ENCODE measurements around the gene IDH1. TPM values are rescaled to one million over a fixed set of nuclear protein-coding genes. Genes with fewer than 3 reads are reported as not detected.

IDH1 gene
- total and polyA plus RNA-seq, 2 of the 8 experiments (the other 6 are each of a cell fraction or from before 2014, with no cell fraction given), result 174 to 398 TPM

GRCh38 chr2:208254871-208255556 lies at the start of gene IDH1 (continued):
- TF ChIP-seq CTBP2 (IDR thresholded peaks at IDR 0.05; ENCODE audit: borderline replicate concordance, insufficient read depth, insufficient read length, low read length), result no peak
- no peak for TF ChIP-seq EP300 (IDR thresholded peaks at IDR 0.05; ENCODE audit: borderline replicate concordance in 1 of 2, low read depth in 2 of 2, low read length in 2 of 2)
- TF ChIP-seq RXRA (IDR thresholded peaks at IDR 0.05; ENCODE audit: insufficient read depth, low read depth, low read length), result no peak
- TF ChIP-seq RAD21 (IDR thresholded peaks at IDR 0.05 in 1 of 2, conservative IDR thresholded peaks at IDR 0.05 in 1 of 2; ENCODE audit: low read depth in 2 of 2, low read length in 2 of 2), result peak; percentile 46 to 48
- TF ChIP-seq SIX5 (IDR thresholded peaks at IDR 0.05; ENCODE audit: low read depth, low read length), result no peak
- TF ChIP-seq CREB1 (IDR thresholded peaks at IDR 0.05), result 0 out of 2 replicates have a peak, but pooled peaks have one; percentile 8
- TF ChIP-seq USF2 (IDR thresholded peaks at IDR 0.05; ENCODE audit: low read length), result no peak
- TF ChIP-seq BACH1 (IDR thresholded peaks at IDR 0.05; ENCODE audit: low read length), result 0 out of 2 replicates have a peak, but pooled peaks have one; percentile 3
- peak; percentile 78; the same call in 1 of the 2 replicates for TF ChIP-seq TBP (IDR thresholded peaks at IDR 0.05; ENCODE audit: low read depth, low read length)
- TF ChIP-seq YY1 (IDR thresholded peaks at IDR 0.05; ENCODE audit: low read depth, low read length), result peak; percentile 85
- TF ChIP-seq BRCA1 (IDR thresholded peaks at IDR 0.05; ENCODE audit: low read depth, low read length), result no peak
- no peak; the same call in 1 of the 2 replicates for TF ChIP-seq CHD2 (IDR thresholded peaks at IDR 0.05; ENCODE audit: low read length)
- peak; percentile 66 for TF ChIP-seq PHF8 (conservative IDR thresholded peaks at IDR 0.05; ENCODE audit: low read depth, low read length)
- no peak for TF ChIP-seq FOSL1 (IDR thresholded peaks at IDR 0.05; ENCODE audit: insufficient read depth, low read depth, low read length)
- 0 out of 4 replicates have a peak, but pooled peaks of 1 of the 2 experiments have one; percentile 56 for TF ChIP-seq HDAC2 (IDR thresholded peaks at IDR 0.05; ENCODE audit: borderline replicate concordance in 1 of 2, low read depth in 2 of 2, low read length in 2 of 2)
- TF ChIP-seq KDM5A (IDR thresholded peaks at IDR 0.05; ENCODE audit: low read length), result no peak
- no peak for TF ChIP-seq GABPA (IDR thresholded peaks at IDR 0.05; ENCODE audit: borderline replicate concordance, insufficient read depth, low read length)
- no peak; the same call in 1 of the 2 replicates for TF ChIP-seq RBBP5 (IDR thresholded peaks at IDR 0.05; ENCODE audit: borderline replicate concordance, low read depth, low read length)
- TF ChIP-seq SP1 (IDR thresholded peaks at IDR 0.05; ENCODE audit: low read depth, low read length), result 0 out of 2 replicates have a peak, but pooled peaks have one; percentile 34
- TF ChIP-seq TAF7 (optimal IDR thresholded peaks at IDR 0.05; ENCODE audit: borderline replicate concordance, low read depth, low read length), result peak; percentile 21
- no peak for TF ChIP-seq NANOG (IDR thresholded peaks at IDR 0.05; ENCODE audit: insufficient read depth, low read depth, low read length, poor library complexity, severe bottlenecking)

Measured in H1 (cell line).